ENCODE measurements around the gene PCMT1. TPM values are rescaled to one million over a fixed set of nuclear protein-coding genes. Genes with fewer than 3 reads are reported as not detected.

The PCMT1 gene
- total and polyA plus RNA-seq, 2 of the 13 experiments (the other 11 are each of a cell fraction or from before 2014, with no cell fraction given), result 112 to 169 TPM

DNA sequence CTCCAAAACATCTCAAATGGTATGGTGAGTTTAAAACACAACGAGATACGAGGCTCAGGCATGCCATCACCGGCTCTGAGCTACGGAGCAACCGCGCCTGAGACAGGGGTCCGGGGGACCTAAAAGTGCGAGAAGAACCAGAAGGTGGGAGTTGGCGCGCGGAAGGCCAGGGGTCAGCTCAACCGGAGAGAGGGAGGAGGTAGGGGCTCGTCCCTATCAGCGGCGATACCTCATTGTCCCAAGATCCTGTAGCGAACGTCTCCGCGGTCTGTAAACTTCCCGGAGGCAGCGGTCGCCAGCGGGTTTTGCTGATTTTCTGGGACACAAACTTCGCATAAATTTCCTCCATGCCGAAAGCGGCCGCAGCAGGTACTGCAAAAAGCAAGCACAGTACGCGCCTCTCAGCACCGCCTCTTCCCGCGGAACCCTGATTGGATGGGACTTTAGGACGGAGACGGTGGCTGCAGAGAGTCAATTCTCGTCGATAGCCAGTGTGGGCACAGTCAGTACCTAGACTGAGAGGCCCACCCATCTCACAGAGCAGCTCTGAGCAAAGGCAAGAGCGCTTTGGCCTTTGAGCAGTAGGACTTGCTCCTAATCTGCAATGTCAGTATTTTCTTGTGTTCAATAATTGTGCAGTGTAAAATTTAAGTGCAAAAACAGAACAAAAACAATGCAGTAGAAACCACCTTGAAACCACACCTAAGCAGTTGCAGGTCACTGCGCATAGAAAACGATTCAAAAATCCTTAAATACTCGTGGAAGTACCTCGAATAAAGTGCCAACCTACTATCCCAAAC lies 3.2 kb upstream of the PCMT1 start, which contains the start of gene NUP43 (continued):
- TF ChIP-seq ATF1 (CRISPR knock-in tag; IDR thresholded peaks at IDR 0.05), result peak; percentile 64
- TF ChIP-seq, protein P1, sequence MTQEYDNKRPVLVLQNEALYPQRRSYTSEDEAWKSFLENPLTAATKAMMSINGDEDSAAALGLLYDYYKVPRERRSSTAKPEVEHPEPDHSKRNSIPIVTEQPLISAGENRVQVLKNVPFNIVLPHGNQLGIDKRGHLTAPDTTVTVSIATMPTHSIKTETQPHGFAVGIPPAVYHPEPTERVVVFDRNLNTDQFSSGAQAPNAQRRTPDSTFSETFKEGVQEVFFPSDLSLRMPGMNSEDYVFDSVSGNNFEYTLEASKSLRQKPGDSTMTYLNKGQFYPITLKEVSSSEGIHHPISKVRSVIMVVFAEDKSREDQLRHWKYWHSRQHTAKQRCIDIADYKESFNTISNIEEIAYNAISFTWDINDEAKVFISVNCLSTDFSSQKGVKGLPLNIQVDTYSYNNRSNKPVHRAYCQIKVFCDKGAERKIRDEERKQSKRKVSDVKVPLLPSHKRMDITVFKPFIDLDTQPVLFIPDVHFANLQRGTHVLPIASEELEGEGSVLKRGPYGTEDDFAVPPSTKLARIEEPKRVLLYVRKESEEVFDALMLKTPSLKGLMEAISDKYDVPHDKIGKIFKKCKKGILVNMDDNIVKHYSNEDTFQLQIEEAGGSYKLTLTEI (CRISPR knock-in tag; conservative IDR thresholded peaks at IDR 0.05), result no peak
- no peak for TF ChIP-seq ZNF496 (CRISPR knock-in tag; IDR thresholded peaks at IDR 0.05; ENCODE audit: insufficient replicate concordance)
- no peak for TF ChIP-seq SRSF1 (optimal IDR thresholded peaks at IDR 0.05; ENCODE audit: low read depth, low read length)
- TF ChIP-seq ZNF724P (CRISPR knock-in tag; IDR thresholded peaks at IDR 0.05; ENCODE audit: borderline replicate concordance), result peak; percentile 91
- no peak; the same call in 1 of the 2 replicates for TF ChIP-seq SMC3 (IDR thresholded peaks at IDR 0.05; ENCODE audit: low read length)
- TF ChIP-seq ZNF557 (CRISPR knock-in tag; IDR thresholded peaks at IDR 0.05), result no peak; the same call in 1 of the 2 replicates
- TF ChIP-seq RNF2 (conservative IDR thresholded peaks at IDR 0.05; ENCODE audit: low read depth), result peak; percentile 73; the same call in 1 of the 2 replicates
- TF ChIP-seq KDM5B (CRISPR knock-in tag; IDR thresholded peaks at IDR 0.05; ENCODE audit: borderline replicate concordance), result peak; percentile 89; the same call in 1 of the 2 replicates
- TF ChIP-seq CSRNP1 (CRISPR knock-in tag; IDR thresholded peaks at IDR 0.05), result peak; percentile 63
- no peak for TF ChIP-seq SP2 (CRISPR knock-in tag; IDR thresholded peaks at IDR 0.05)
- no peak; the same call in 1 of the 2 replicates for TF ChIP-seq ARID2 (CRISPR knock-in tag; IDR thresholded peaks at IDR 0.05; ENCODE audit: borderline replicate concordance)
- 0 out of 2 replicates have a peak, but pooled peaks have one; percentile 40 for TF ChIP-seq HOXD1 (CRISPR knock-in tag; IDR thresholded peaks at IDR 0.05)
- no peak for TF ChIP-seq RAD51 (IDR thresholded peaks at IDR 0.05; ENCODE audit: borderline replicate concordance)
- 0 out of 2 replicates have a peak, but pooled peaks have one; percentile 57 for TF ChIP-seq GTF2F1 (IDR thresholded peaks at IDR 0.05; ENCODE audit: low read length)
- peak; percentile 49; the same call in 1 of the 2 replicates for TF ChIP-seq ZNF839 (CRISPR knock-in tag; IDR thresholded peaks at IDR 0.05; ENCODE audit: borderline replicate concordance)
- TF ChIP-seq MIXL1 (CRISPR knock-in tag; IDR thresholded peaks at IDR 0.05), result peak; percentile 45; the same call in 1 of the 2 replicates
- TF ChIP-seq ZNF629 (CRISPR knock-in tag; conservative IDR thresholded peaks at IDR 0.05), result peak; percentile 73
- no peak for TF ChIP-seq NCOA1 (CRISPR knock-in tag; IDR thresholded peaks at IDR 0.05)
- TF ChIP-seq, protein P2, sequence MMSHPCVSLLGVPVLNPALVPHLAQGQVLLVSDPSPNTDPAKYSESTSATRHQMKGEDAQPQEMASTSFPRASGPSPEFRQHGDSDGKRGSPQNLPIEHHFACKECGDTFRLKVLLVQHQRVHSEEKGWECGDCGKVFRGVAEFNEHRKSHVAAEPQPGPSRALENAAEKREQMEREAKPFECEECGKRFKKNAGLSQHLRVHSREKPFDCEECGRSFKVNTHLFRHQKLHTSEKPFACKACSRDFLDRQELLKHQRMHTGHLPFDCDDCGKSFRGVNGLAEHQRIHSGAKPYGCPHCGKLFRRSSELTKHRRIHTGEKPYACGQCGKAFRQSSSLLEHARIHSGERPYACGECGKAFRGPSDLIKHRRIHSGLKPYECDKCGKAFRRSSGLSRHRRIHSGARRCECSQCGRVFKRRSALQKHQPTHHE (CRISPR knock-in tag; IDR thresholded peaks at IDR 0.05; ENCODE audit: borderline replicate concordance), result no peak
- no peak for TF ChIP-seq ZNF10 (CRISPR knock-in tag; IDR thresholded peaks at IDR 0.05; ENCODE audit: borderline replicate concordance, low read depth)
- TF ChIP-seq, protein P3, sequence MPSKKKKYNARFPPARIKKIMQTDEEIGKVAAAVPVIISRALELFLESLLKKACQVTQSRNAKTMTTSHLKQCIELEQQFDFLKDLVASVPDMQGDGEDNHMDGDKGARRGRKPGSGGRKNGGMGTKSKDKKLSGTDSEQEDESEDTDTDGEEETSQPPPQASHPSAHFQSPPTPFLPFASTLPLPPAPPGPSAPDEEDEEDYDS (CRISPR knock-in tag; IDR thresholded peaks at IDR 0.05), result peak; percentile 87
- TF ChIP-seq MED8 (CRISPR knock-in tag; IDR thresholded peaks at IDR 0.05; ENCODE audit: insufficient replicate concordance), result peak; percentile 21
- no peak for TF ChIP-seq ZNF33A (CRISPR knock-in tag; IDR thresholded peaks at IDR 0.05; ENCODE audit: borderline replicate concordance)
- TF ChIP-seq ZSCAN20 (CRISPR knock-in tag; IDR thresholded peaks at IDR 0.05; ENCODE audit: borderline replicate concordance), result no peak
- TF ChIP-seq ZNF235 (CRISPR knock-in tag; IDR thresholded peaks at IDR 0.05; ENCODE audit: borderline replicate concordance), result no peak
